Activated T-cell treated with anti-CD3 and anti-CD28 coated beads, Interleukin-2, amount 50 U/mL, for 4 hours (primary cell): ENCODE measurements around the gene ID3. TPM values are rescaled to one million over a fixed set of nuclear protein-coding genes. Genes with fewer than 3 reads are reported as not detected.
A peak's percentile ranks its signal among the peaks of the same experiment; 100 is the strongest.

ENCODE experiments used
- ATAC-seq, 2 donors: fragments of 200-7000 bp; cut with Tn5 transposase; one replicate each; pipeline ENCODE4 v1.10.0; 2021
- DNase-seq: peaks from one replicate; pipeline ENCODE4 v3.0.0-alpha.2; 2020
- H3K27me3 Mint-ChIP-seq: one replicate; pipeline ENCODE4 v1.8.0; 2021; ENCODE audit warnings: low read depth, mixed read lengths
- H3K36me3 Mint-ChIP-seq: one replicate; pipeline ENCODE4 v1.8.0; 2022; ENCODE audit warnings: mixed read lengths; ENCODE audit not compliant: insufficient read depth
- H3K4me1 Mint-ChIP-seq: one replicate; pipeline ENCODE4 v1.8.0; 2021; ENCODE audit warnings: low read depth, mixed read lengths
- H3K4me3 Mint-ChIP-seq: one replicate; pipeline ENCODE4 v1.8.0; 2021; ENCODE audit warnings: mild to moderate bottlenecking, moderate library complexity, mixed read lengths
- H3K9me3 Mint-ChIP-seq: one replicate; pipeline ENCODE4 v1.8.0; 2021; ENCODE audit warnings: mixed read lengths
- total RNA-seq, 3 donors: library from RNA; stranded (reverse); gene quantifications; one replicate each; pipeline ENCODE4 v1.2.1, GENCODE V29; 2021

ID3 gene
- total RNA-seq, 3 donors from 2014 or later = 15.1 to 17.1 (median 15.1) TPM

DNA sequence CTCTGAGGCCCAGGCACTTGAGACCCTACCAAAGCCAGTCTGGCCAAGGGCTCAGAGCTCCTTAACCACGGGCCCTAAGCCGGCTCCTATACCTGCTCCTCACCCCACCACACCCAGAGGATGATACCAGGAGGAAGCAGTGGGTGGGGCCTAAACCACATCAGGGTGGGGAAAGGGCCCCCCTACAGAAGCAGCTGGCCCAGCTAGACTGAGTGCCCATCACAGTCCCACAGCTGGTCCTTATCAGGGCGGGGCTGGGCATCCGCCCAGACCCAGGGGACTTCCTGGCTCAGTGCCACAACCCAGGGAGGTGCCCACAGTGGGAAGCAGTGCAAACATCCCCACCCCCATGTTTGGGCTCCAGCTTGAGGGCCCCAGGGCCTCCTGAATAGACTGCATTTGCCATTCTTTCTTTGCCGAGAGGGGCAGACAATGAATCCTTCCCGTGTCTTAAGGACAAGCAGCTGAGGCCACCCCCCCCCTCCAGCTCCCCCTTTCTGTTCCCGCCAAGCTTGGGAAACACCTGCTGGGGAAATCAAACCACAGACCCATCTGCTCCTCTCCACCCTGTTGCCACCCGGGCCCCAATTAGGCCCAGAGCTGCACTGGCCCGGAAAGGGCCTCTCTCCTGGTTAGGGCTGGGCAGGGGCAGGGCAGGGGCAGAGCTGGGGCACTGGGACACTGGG is 34.4 kb downstream of the ID3 start:
- DNase-seq = no peak
- Mint-ChIP-seq H3K4me3 (peak overlapping the region; percentile 13), H3K4me1 (peaks cover 65% of the 10 kb centered on the region), H3K36me3 (no peaks in the 10 kb centered on the region), H3K27me3 (no peaks in the 10 kb centered on the region), H3K9me3 (no peaks in the 10 kb centered on the region)
- ATAC-seq = peak in 1 of 2 donors; percentile 10

DNA sequence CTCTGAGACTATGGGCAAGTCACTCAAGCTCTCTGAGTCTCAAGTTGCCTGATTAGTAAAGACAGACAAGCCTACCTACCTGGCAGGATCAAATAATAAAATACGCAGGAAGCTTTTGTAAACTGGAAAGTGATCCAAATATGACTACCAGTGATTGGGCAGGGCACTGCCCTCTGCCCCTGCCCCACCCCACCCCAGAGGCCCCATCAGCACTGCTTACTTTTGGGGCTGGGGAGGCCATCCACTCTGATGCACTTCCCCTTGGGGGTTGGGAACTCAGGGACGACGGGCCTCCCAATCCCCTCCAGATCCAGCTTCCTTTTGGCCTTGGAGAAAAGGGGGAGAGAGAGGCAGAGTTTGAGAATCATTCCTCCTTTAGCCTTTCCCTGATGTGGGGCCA is 35.1 kb downstream of the ID3 start:
- Mint-ChIP-seq H3K27me3 (no peaks in the 10 kb centered on the region), H3K4me3 (no peak overlapping the region), H3K9me3 (no peaks in the 10 kb centered on the region), H3K36me3 (no peaks in the 10 kb centered on the region), H3K4me1 (peaks cover 59% of the 10 kb centered on the region)
- ATAC-seq = no peak
- DNase-seq = no peak

DNA sequence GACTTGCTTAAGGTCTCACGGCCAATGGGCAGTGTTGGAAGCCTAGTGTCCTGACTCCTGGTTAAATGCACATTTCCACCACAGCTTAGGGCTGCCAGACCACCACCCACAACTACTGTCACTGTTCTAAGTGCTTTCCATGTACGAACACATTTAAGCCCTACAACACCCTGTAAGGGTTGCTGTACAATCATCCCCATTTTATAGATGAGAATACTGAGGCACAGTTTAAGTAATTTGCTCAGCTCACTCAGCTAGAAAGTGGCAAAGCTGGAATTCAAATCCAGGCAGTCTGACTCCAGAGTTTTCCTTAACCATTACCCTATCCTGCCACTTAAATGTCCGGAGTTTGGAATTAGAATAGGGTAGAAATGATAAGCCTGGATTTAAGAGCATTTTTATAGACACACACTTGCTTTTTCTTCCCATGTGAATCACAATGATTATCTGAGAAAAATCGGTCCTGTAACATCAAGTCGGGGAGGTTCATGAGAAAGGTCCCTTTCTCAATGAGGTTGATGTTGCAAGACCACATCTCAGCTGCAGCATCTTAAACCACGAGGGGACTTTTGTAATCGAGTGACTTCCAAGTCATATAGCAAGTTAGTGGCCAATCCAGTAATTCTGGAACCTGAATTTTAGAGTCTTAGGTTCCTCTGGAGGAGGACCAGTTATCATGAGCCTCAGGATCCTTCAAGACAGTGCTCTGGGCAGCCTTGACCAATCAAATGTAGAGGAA is 36.9 kb downstream of the ID3 start:
- Mint-ChIP-seq H3K4me1 (peaks cover 41% of the 10 kb centered on the region), H3K27me3 (no peaks in the 10 kb centered on the region), H3K36me3 (no peaks in the 10 kb centered on the region), H3K9me3 (no peaks in the 10 kb centered on the region), H3K4me3 (no peak overlapping the region)
- peak; percentile 23 to 41 for ATAC-seq
- DNase-seq = no peak

DNA sequence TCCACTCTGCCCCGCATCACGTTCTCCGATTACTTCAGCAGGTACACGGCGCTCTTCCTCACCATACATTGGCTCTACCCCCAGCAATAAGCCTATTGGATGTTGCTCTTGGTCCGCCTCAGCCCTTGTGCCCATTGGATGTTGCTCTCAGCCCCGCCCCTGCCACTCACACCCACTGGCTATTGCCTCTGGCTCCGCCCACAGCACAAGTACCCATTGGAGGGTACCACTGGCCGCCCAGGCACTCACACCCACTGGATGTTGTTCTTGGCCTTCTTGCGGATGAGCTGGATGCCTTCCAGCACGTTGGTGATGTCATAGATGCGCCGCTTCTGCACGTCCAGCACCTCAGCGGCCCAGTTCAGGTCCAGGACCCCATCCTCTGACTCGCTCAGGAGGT is 37.7 kb downstream of the ID3 start:
- no peaks in the 10 kb centered on the region for H3K27me3 Mint-ChIP-seq
- peaks cover 33% of the 10 kb centered on the region for H3K4me1 Mint-ChIP-seq
- no peaks in the 10 kb centered on the region for H3K36me3 Mint-ChIP-seq
- H3K4me3 Mint-ChIP-seq = no peak overlapping the region
- DNase-seq (no peak), ATAC-seq (peak in 1 of 2 donors; percentile 32)
- H3K9me3 Mint-ChIP-seq = no peaks in the 10 kb centered on the region

DNA sequence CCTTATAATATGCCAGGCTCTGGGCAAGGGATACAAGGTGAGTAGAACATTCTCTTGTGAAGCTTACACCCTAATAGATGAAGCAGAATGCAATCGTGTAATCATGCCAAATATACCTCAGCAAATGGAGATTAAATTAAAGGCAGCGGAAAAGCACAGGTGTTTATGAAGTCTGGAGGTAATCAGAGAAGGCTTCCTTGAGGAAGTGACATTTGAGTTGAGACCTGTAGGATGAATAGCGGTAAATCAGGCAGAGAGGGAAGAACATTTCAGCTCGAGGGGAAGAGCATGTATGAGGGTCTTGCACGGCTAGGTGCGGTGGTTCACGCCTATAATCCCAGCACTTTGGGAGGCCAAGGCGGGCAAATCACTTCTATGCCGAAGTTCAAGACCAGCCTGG is 41.7 kb downstream of the ID3 start:
- no peak for DNase-seq
- no peak overlapping the region for H3K4me3 Mint-ChIP-seq
- H3K27me3 Mint-ChIP-seq = no peaks in the 10 kb centered on the region
- no peak for ATAC-seq
- H3K36me3 Mint-ChIP-seq = no peaks in the 10 kb centered on the region
- H3K9me3 Mint-ChIP-seq = no peaks in the 10 kb centered on the region
- peaks cover 3% of the 10 kb centered on the region for H3K4me1 Mint-ChIP-seq

DNA sequence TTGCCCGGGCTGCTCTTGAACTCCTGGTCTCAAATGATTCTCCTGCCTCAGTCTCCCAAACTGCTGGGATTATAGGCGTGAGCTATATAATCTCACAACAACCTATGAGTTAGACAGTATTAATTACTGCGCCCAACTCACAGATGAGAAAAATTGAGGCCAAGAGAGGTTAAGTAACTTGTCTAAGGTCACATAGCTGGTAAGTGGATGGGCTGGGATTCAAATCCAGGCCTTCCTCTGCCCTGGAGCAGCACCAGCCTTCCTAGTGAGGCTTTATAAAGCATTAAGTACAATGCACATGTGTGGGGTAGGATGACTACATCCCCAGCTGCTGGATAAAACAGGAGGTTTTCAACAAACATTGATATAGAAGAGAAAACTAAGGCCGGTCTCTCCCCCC is 43.4 kb downstream of the ID3 start:
- DNase-seq (no peak), ATAC-seq (no peak)
- no peaks in the 10 kb centered on the region for H3K36me3 Mint-ChIP-seq
- no peak overlapping the region for H3K4me3 Mint-ChIP-seq
- H3K9me3 Mint-ChIP-seq = no peaks in the 10 kb centered on the region
- no peaks in the 10 kb centered on the region for H3K27me3 Mint-ChIP-seq
- H3K4me1 Mint-ChIP-seq = no peaks in the 10 kb centered on the region

DNA sequence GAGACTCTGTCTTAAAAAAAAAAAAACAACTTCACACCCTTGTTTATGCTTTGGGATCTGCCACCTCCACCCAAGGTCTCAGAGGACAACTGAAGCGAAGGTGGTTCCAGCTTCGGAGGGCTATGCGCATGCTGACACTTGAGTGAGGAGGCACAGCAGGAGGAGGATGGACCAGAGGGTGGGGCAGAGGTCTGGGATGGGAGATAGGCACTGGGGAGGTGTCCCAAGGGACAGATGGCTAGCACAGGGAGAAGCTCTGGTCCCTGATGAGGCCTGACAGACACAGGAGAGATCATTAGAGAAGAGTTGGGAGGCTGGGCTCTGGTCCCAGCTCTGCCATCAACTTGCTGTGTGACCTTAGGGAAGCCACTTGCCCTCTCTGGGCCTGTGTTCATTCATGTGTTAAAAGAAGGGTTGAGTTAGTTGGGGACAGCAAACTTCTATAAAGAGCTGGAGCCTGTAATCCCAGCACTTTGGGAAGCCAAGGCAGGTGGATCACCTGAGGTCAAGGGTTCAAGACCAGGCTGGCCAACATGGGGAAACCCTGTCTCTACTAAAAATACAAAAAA is 45.1 kb downstream of the ID3 start:
- ATAC-seq (no peak), DNase-seq (no peak)
- Mint-ChIP-seq H3K4me1 (no peaks in the 10 kb centered on the region), H3K9me3 (no peaks in the 10 kb centered on the region), H3K27me3 (no peaks in the 10 kb centered on the region), H3K36me3 (no peaks in the 10 kb centered on the region), H3K4me3 (no peak overlapping the region)

DNA sequence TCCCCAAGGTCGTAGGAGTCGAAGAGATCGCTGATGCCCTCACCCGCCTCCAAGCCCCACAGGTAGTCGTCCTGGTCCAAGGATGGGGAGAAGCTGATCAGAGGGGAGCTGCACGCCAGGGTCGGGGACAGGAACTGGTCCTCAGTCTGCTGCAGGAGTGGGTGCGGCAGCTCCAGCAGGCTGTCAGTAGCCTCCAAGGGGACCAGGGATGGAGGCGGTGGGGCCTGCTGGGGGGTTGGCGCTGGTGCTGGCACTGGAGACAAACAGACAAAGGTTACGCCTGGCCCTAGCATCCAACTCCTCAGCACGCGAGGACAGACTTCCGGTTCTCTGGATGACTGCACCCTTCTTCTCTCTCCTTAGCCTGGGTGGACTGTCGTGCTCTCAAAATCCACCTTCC is 49.4 kb downstream of the ID3 start:
- H3K4me3 Mint-ChIP-seq = no peak overlapping the region
- no peaks in the 10 kb centered on the region for H3K27me3 Mint-ChIP-seq
- no peaks in the 10 kb centered on the region for H3K36me3 Mint-ChIP-seq
- DNase-seq (no peak), ATAC-seq (no peak)
- H3K4me1 Mint-ChIP-seq = no peaks in the 10 kb centered on the region
- no peaks in the 10 kb centered on the region for H3K9me3 Mint-ChIP-seq

Other genes starting within 250 kb of the ID3 start
- gene HNRNPR, start 215.2 kb downstream of the ID3 start, total RNA-seq = 100 to 1,000 TPM; 253 to 269 (median 254) TPM
- 1 to 10 TPM; 3.1 to 4.7 (median 4.3) TPM for gene ZNF436, start 189.7 kb downstream of the ID3 start, total RNA-seq
- gene TCEA3, start 134.8 kb downstream of the ID3 start, total RNA-seq = 1 to 10 TPM; 1.6 to 2.6 (median 2.1) TPM
- gene ASAP3, start 75.3 kb downstream of the ID3 start, total RNA-seq = under 1 TPM; 0.49 to 0.90 (median 0.66) TPM
- gene E2F2, start 28.3 kb downstream of the ID3 start, total RNA-seq = 1 to 10 TPM; 5.5 to 9.3 (median 7.2) TPM
- gene RPL11, start 132.3 kb upstream of the ID3 start, total RNA-seq = 1,000 to 10,000 TPM; 1,397 to 1,476 (median 1,425) TPM
- gene ELOA, start 184.0 kb upstream of the ID3 start, total RNA-seq = 10 to 100 TPM; 61.9 to 69.8 (median 67.1) TPM
- 100 to 1,000 TPM; 125 to 128 (median 126) TPM for gene PITHD1, start 218.9 kb upstream of the ID3 start, total RNA-seq
- gene LYPLA2, start 231.6 kb upstream of the ID3 start, total RNA-seq = 100 to 1,000 TPM; 132 to 146 (median 134) TPM
- gene GALE, start 241.3 kb upstream of the ID3 start, total RNA-seq = 10 to 100 TPM; 55.9 to 65.3 (median 62.4) TPM